Right cardiac atrium (tissue), 5 donors: Measurements from ENCODE around the gene LRMDA. TPM values are rescaled to one million over a fixed set of nuclear protein-coding genes. Genes with fewer than 3 reads are reported as not detected.

Source experiments
- ATAC-seq, 2 donors: fragments of 200-7000 bp; cut with Tn5 transposase; one replicate each; pipeline versions ENCODE4 v1.8.0 to v1.9.1; 2020; ENCODE audit warnings: moderate library complexity in 2 of 2, mild to moderate bottlenecking in 1 of 2
- DNase-seq, 3 donors: peaks; one replicate each; pipeline ENCODE4 v3.0.0-alpha.2; 2020
- H3K27ac ChIP-seq: one replicate; pipeline ENCODE4 v1.5.1; 2013; ENCODE audit warnings: mild to moderate bottlenecking, low read length, control low read depth, moderate library complexity
- H3K27me3 ChIP-seq: one replicate; pipeline ENCODE4 v1.6.1; 2013; ENCODE audit not compliant: control insufficient read depth, insufficient read depth
- H3K4me1 ChIP-seq: one replicate; pipeline ENCODE4 v1.6.1; 2013; ENCODE audit warnings: low read length; ENCODE audit not compliant: control insufficient read depth, insufficient read depth
- H3K4me3 ChIP-seq: one replicate; pipeline ENCODE4 v1.5.1; 2013; ENCODE audit warnings: low read length, control low read depth
- H3K9me3 ChIP-seq: one replicate; pipeline ENCODE4 v1.6.1; 2013; ENCODE audit warnings: low read length; ENCODE audit not compliant: control insufficient read depth
- WGBS: extraction: QIAGEN DNeasy Blood & Tissue Kit; methylation state at CpG from one replicate; pipeline ENCODE4 v1.1.7; 2013; 5-methylcytosine and 5-hydroxymethylcytosine counted together
- intact Hi-C, 4 donors: fragments of 100-400 bp; cut with DNase I; formaldehyde crosslinking; loops; one replicate each; pipeline versions ENCODE4 v1.11.0 to v1.14.0; 2022 to 2023
- polyA plus RNA-seq: library from polyadenylated mRNA; stranded (reverse); fragments of 200-250 nt; gene quantifications from one replicate; pipeline ENCODE4 v1.2.3, GENCODE V29; 2013
- total RNA-seq, 4 donors: library from RNA; stranded (reverse); fragmentation: NEBNext Ultra II Directional; extraction: Animal tissue kit (Norgen Biotek cat#: 25700); gene quantifications; one replicate each; pipeline ENCODE4 v1.2.1, GENCODE V29; 2021
- donor health status: healthy with polysubstance abuse.
- donor health status: DM: no; HTN: yes; CAD: no.
- donor health status: DM: no; HTN: no; CAD: no.
- donor health status: DM: no; HTN: yes; CAD: no; lungs with severe emphysema.
- donor health status: DM: yes; HTN: yes; CAD: no.

The LRMDA gene
- total and polyA plus RNA-seq, 5 donors = 42.7 to 97.9 (median 48.8) TPM

GRCh38 chr10:75919913-75920312 lies 488.5 kb downstream of the LRMDA start:
- H3K4me1 ChIP-seq = no peaks in the 10 kb centered on the region
- H3K27ac ChIP-seq = no peak overlapping the region
- intact Hi-C loops = no loop called here
- no peak overlapping the region for H3K4me3 ChIP-seq
- ATAC-seq (peak in 1 of 2 donors; percentile 52), DNase-seq (no peak)
- H3K27me3 ChIP-seq = no peaks in the 10 kb centered on the region
- no peaks in the 10 kb centered on the region for H3K9me3 ChIP-seq
- WGBS = 63% methylated on average over 2 of the region's 2 CpGs

- Histone ChIP-seq H3K27ac (no peak overlapping the region), H3K4me3 (no peak overlapping the region), H3K4me1 (no peaks in the 10 kb centered on the region), H3K27me3 (no peaks in the 10 kb centered on the region), H3K9me3 (no peaks in the 10 kb centered on the region)
- DNase-seq = no peak
- no peak for ATAC-seq
- intact Hi-C loops = no loop called here
These were observed 491.0 kb downstream of the LRMDA start for GRCh38 chr10:75922435-75922834.

GRCh38 chr10:75924309-75924902 lies 493.0 kb downstream of the LRMDA start:
- WGBS = 78% methylated on average over 9 of the region's 9 CpGs
- DNase-seq (no peak), ATAC-seq (no peak)
- no peaks in the 10 kb centered on the region for H3K9me3 ChIP-seq
- no peak overlapping the region for H3K4me3 ChIP-seq
- intact Hi-C loops = no loop called here
- no peaks in the 10 kb centered on the region for H3K4me1 ChIP-seq
- H3K27me3 ChIP-seq = no peaks in the 10 kb centered on the region
- no peak overlapping the region for H3K27ac ChIP-seq

- ATAC-seq = no peak
- no peaks in the 10 kb centered on the region for H3K9me3 ChIP-seq
- WGBS = 93% methylated on average over 1 of the region's 1 CpG
- intact Hi-C loops = no loop called here
- no peaks in the 10 kb centered on the region for H3K4me1 ChIP-seq
- no peaks in the 10 kb centered on the region for H3K27me3 ChIP-seq
- no peak for DNase-seq
- no peak overlapping the region for H3K4me3 ChIP-seq
- H3K27ac ChIP-seq = no peak overlapping the region
These were observed 494.6 kb downstream of the LRMDA start for GRCh38 chr10:75925999-75926398.

GRCh38 chr10:75926763-75927162 lies 495.3 kb downstream of the LRMDA start:
- Histone ChIP-seq H3K27ac (no peak overlapping the region), H3K4me1 (no peaks in the 10 kb centered on the region), H3K9me3 (no peaks in the 10 kb centered on the region), H3K27me3 (no peaks in the 10 kb centered on the region), H3K4me3 (no peak overlapping the region)
- intact Hi-C loops = no loop called here
- ATAC-seq (no peak), DNase-seq (no peak)
- WGBS = 59% methylated on average over 4 of the region's 4 CpGs

GRCh38 chr10:75928231-75928630 lies 496.8 kb downstream of the LRMDA start:
- DNase-seq (no peak), ATAC-seq (no peak)
- intact Hi-C loops = no loop called here
- WGBS = 92% methylated on average over 6 of the region's 6 CpGs
- no peak overlapping the region for H3K27ac ChIP-seq
- no peak overlapping the region for H3K4me3 ChIP-seq
- H3K9me3 ChIP-seq = no peaks in the 10 kb centered on the region
- no peaks in the 10 kb centered on the region for H3K4me1 ChIP-seq
- H3K27me3 ChIP-seq = no peaks in the 10 kb centered on the region

GRCh38 chr10:75929630-75930161 lies 498.3 kb downstream of the LRMDA start:
- no peak for DNase-seq
- ATAC-seq = no peak
- H3K4me1 ChIP-seq = no peaks in the 10 kb centered on the region
- 73% methylated on average over 2 of the region's 2 CpGs for WGBS
- no peaks in the 10 kb centered on the region for H3K9me3 ChIP-seq
- no peaks in the 10 kb centered on the region for H3K27me3 ChIP-seq
- H3K27ac ChIP-seq = no peak overlapping the region
- H3K4me3 ChIP-seq = no peak overlapping the region
- intact Hi-C loops = no loop called here

GRCh38 chr10:75932921-75933320 lies 501.5 kb downstream of the LRMDA start:
- H3K27me3 ChIP-seq = no peaks in the 10 kb centered on the region
- H3K27ac ChIP-seq = no peak overlapping the region
- ATAC-seq = no peak
- no peaks in the 10 kb centered on the region for H3K4me1 ChIP-seq
- H3K9me3 ChIP-seq = no peaks in the 10 kb centered on the region
- 78% methylated on average over 3 of the region's 3 CpGs for WGBS
- no peak overlapping the region for H3K4me3 ChIP-seq
- intact Hi-C loops = no loop called here
- no peak for DNase-seq

- H3K9me3 ChIP-seq = no peaks in the 10 kb centered on the region
- H3K4me3 ChIP-seq = no peak overlapping the region
- ATAC-seq (no peak), DNase-seq (no peak)
- no peaks in the 10 kb centered on the region for H3K27me3 ChIP-seq
- 70% methylated on average over 3 of the region's 3 CpGs for WGBS
- no peak overlapping the region for H3K27ac ChIP-seq
- intact Hi-C loops = no loop called here
- H3K4me1 ChIP-seq = no peaks in the 10 kb centered on the region
These were observed 503.8 kb downstream of the LRMDA start for GRCh38 chr10:75935240-75935639.

GRCh38 chr10:75935650-75936400 lies 504.4 kb downstream of the LRMDA start:
- no peaks in the 10 kb centered on the region for H3K9me3 ChIP-seq
- 73% methylated on average over 5 of the region's 5 CpGs for WGBS
- no peak for DNase-seq
- intact Hi-C loops = no loop called here
- no peak overlapping the region for H3K27ac ChIP-seq
- H3K4me1 ChIP-seq = no peaks in the 10 kb centered on the region
- H3K27me3 ChIP-seq = no peaks in the 10 kb centered on the region
- no peak for ATAC-seq
- H3K4me3 ChIP-seq = no peak overlapping the region

GRCh38 chr10:75936841-75937240 lies 505.4 kb downstream of the LRMDA start:
- ATAC-seq (no peak), DNase-seq (no peak)
- intact Hi-C loops = no loop called here
- H3K4me3 ChIP-seq = no peak overlapping the region
- no peaks in the 10 kb centered on the region for H3K27me3 ChIP-seq
- H3K27ac ChIP-seq = no peak overlapping the region
- H3K4me1 ChIP-seq = no peaks in the 10 kb centered on the region
- WGBS = 40% methylated on average over 2 of the region's 2 CpGs
- H3K9me3 ChIP-seq = no peaks in the 10 kb centered on the region
